ENCODE data around the gene TCEA2.

Gene TCEA2

DNA sequence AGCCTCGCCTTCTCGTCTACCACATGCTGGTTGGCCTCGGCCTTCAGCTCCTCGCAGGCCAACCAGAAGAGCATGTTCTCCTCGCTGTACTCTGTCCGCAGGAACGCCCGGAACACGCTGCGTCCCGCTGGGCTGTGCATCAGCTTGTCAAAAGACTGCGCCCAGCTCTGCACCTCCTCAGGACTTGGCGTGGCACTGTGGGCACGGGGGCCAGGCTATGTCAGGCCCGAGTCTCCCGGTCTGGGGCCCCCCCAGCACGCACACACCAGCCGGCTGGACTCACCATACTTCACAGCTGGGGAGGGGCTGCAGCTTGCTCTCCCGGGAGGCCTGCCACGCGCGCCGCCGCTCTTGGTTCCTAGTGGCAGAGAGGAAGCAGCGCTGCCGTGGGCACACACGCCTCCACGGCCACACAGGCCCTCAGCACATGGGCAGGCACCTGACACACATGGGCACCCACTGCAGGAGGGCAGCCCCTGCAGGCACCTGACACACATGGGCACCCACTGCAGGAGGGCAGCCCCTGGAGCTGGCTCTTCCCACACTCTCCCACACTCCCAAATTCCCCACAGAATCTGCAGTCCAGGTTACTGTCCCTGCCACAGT, 11.3 kb downstream of the TCEA2 start:
- no peak for DNase-seq (ENCODE audit: extremely low read depth, low read depth)
- TF ChIP-seq, protein P1, sequence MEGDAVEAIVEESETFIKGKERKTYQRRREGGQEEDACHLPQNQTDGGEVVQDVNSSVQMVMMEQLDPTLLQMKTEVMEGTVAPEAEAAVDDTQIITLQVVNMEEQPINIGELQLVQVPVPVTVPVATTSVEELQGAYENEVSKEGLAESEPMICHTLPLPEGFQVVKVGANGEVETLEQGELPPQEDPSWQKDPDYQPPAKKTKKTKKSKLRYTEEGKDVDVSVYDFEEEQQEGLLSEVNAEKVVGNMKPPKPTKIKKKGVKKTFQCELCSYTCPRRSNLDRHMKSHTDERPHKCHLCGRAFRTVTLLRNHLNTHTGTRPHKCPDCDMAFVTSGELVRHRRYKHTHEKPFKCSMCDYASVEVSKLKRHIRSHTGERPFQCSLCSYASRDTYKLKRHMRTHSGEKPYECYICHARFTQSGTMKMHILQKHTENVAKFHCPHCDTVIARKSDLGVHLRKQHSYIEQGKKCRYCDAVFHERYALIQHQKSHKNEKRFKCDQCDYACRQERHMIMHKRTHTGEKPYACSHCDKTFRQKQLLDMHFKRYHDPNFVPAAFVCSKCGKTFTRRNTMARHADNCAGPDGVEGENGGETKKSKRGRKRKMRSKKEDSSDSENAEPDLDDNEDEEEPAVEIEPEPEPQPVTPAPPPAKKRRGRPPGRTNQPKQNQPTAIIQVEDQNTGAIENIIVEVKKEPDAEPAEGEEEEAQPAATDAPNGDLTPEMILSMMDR (IDR thresholded peaks at IDR 0.05; ENCODE audit: low read depth, low read length): no peak

DNA sequence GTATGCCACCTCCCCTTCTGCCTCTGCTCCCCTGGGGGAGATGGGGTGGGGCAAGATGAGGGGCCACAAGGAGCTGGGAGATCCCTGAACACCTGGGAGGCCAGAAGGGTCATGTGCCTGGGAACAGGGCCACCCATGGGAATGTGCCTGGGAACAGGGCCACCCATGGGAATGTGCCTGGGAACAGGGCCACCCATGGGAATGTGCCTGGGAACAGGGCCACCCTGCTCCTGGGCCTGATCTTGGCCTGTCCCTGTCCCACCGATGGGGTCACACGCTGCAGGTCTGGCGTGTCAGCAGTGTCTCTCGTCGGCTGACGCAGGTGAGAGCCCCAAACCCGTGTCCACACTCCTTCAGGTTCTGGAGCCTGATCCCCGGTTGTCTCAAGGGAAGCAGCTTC, 12.0 kb downstream of the TCEA2 start:
- TF ChIP-seq, protein P1 (IDR thresholded peaks at IDR 0.05; ENCODE audit: low read depth, low read length): no peak
- DNase-seq (ENCODE audit: extremely low read depth, low read depth): no peak

DNA sequence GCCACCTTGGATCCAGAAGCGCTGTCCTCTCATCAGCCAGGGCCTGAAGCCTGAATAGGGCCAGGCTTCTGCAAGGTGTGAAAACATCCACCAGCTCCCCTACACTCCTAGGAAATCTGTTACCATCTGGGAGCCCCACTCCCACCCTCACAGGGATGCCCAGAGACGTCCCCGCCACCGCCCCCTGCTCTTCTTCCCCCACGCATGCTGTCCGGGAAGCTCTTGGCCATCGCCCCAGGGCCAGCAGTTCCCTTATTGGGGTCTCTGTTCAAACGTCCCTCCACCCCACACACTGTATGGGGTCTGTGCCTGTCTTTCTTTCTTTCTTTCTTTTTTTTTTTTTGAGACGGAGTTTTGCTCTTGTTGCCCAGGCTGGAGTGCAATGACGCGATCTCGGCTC, 12.6 kb downstream of the TCEA2 start:
- TF ChIP-seq, protein P1 (IDR thresholded peaks at IDR 0.05; ENCODE audit: low read depth, low read length): no peak
- no peak for DNase-seq (ENCODE audit: extremely low read depth, low read depth)

DNA sequence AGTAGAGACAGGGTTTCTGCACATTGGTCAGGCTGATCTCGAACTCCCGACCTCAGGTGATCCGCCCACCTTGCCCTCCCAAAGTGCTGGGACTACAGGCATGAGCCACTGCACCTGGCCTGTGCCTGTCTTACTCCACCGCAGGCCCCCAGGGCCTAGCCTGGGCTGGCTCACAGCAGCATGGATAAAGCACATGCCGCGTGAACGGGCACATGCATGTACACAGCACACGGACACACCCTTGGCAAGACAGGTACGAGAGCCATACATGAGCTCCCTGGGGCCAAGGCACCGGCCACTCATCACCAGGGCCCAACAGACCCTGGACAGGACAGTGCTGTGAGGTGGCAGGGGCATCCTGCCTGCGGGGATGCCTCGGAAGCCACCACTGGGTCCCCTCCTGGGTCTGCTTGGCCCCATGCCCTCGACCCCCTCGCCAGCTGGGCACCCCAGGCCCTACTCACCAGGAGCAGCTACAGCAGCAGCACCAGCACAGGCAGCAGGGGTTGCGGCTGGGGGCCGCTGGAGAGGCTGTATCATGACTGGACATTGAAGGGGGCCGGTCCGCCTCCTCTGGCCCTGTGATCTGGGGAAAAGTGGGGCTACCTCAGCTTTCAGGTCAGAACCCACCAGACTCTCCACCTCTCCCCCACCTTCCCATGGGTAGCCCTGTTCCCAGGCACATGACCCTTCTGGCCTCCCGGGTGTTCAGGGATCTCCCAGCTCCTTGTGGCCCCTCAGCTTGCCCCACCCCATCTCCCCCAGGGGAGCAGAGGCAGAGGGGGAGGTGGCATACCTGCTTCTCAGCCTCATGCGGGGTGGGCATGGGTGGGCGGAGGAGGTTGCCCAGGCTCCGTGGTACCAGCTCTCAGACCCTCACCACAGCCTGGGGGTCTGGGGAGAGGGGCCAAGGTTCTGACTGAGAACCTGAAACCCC, 13.3 kb downstream of the TCEA2 start:
- TF ChIP-seq, protein P1 (IDR thresholded peaks at IDR 0.05; ENCODE audit: low read depth, low read length): no peak
- DNase-seq (ENCODE audit: extremely low read depth, low read depth): no peak

DNA sequence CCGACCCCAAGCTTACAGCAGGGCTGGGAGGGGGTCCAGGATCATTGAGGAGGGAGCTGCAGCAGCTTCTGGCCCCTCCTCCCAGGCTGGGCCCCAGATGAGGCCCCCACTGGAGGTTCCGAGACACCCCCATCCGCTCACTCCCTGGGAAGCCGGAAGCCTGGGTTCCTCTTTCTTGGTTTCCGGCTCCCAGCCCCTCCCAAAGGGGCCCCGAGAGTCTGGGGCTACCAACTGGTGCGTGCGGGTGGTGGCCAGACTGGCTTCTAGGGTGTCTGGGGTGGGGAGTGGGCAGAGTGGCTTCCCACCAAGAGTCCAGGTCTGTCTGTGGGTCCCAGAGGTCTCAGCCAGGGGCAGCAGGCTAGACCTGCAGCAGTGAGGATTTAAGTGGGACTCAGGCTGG, 14.1 kb downstream of the TCEA2 start:
- TF ChIP-seq, protein P1 (IDR thresholded peaks at IDR 0.05; ENCODE audit: low read depth, low read length): no peak
- DNase-seq (ENCODE audit: extremely low read depth, low read depth): no peak

DNA sequence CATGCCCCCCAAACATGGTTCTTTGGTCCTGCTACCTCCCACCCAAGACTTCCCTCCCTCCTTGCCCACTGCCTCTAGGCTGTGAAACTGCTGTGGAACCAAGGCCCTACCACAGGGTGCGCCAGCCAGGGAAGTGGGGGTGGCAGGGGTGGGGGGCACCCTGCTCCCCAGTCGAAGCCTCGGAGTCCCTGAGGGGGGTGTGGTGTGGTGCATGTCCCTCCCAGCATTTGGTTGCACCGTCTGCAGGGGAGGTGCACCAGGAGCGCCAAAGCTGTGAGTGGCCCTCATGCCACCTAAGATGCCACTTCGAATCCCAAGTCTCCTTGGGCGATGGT, 14.5 kb downstream of the TCEA2 start:
- DNase-seq (ENCODE audit: extremely low read depth, low read depth): no peak
- TF ChIP-seq, protein P1 (IDR thresholded peaks at IDR 0.05; ENCODE audit: low read depth, low read length): no peak

DNA sequence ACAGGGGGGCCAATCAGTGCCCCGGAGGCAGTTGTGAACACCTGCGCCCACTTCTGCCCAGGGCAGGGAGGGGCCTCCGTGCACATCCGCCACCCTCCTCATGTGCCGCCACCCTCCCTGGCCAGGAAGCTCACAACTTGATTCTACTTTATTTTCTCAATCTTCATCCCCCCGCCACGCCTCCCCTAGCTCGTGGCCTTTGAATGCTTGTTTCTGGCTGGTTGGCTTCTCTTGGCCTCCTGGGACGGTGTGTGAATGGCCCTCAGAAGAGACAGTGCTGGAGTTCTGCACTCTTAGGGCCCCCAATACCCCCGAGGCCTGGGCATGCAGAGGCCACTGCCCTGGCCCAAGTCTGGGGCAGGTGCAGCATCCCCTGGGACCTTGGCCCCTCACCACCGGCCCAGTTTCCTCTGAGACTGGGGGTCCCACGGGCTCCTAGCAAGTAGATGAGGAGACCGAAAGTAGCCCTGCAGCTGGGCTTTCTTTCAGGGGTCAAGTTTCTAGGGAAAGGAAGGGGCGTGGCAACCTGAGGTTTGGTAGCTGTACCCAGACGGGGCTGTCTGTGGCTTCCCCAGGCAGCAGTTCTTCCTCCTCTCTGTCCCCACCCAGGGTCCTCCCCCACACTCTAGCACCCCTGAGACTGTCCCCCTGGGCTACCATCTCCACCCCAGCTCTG, 15.0 kb downstream of the TCEA2 start:
- DNase-seq (ENCODE audit: extremely low read depth, low read depth): no peak
- TF ChIP-seq, protein P1 (IDR thresholded peaks at IDR 0.05; ENCODE audit: low read depth, low read length): no peak
